Panc1 (cell line): ENCODE data around the gene CCL20. TPM values are rescaled to one million over a fixed set of nuclear protein-coding genes. Genes with fewer than 3 reads are reported as not detected.
"Not testable (repeated sequence)": the region's sequence is repeated elsewhere in the genome, so short reads cannot be mapped to it uniquely, and the experiment has no call there.

Experiments
- ATAC-seq: fragments of 200-7000 bp; cut with Tn5 transposase; 2 replicates; pipeline ENCODE4 v1.9.1; 2020; ENCODE audit warnings: mild to moderate bottlenecking, moderate library complexity
- BruUV-seq: library from RNA; stranded (reverse); fragments of 400-500 nt; replicated peaks from 2 replicates; lab custom pipeline; 2021; lab: Mats Ljungman, UMichigan
- CTCF ChIA-PET: fragments of 300-600 bp; sonication (Branson Sonifier 250); formaldehyde crosslinking; loops from one replicate; lab custom pipeline; 2022; ENCODE audit warnings: antibody characterized with exemption; lab: Charles Lee
- POLR2A ChIA-PET: fragments of 300-600 bp; sonication (Branson Sonifier 250); formaldehyde crosslinking; loops from one replicate; lab custom pipeline; 2022; ENCODE audit warnings: antibody characterized with exemption; lab: Charles Lee
- DNase-seq: peaks from one replicate; pipeline ENCODE4 v3.0.0-alpha.2; 2010; ENCODE audit warnings: low read depth, low spot score
- H3K27ac ChIP-seq: 2 replicates; pipeline ENCODE4 v1.5.1; 2011; ENCODE audit warnings: mild to moderate bottlenecking, low read length, inconsistent platforms
- H3K27me3 ChIP-seq: fragments of 200-500 bp; sonication (Bioruptor generic); 2 replicates; pipeline ENCODE4 v1.6.0; 2014; ENCODE audit warnings: low read length, inconsistent platforms; ENCODE audit not compliant: control insufficient read depth, insufficient read depth
- H3K36me3 ChIP-seq: fragments of 200-500 bp; sonication (Bioruptor generic); 2 replicates; pipeline ENCODE4 v1.5.1; 2014; ENCODE audit warnings: inconsistent platforms, mild to moderate bottlenecking, low read length, moderate library complexity; ENCODE audit not compliant: control insufficient read depth, insufficient read depth
- H3K4me1 ChIP-seq: 2 replicates; pipeline ENCODE4 v1.5.1; 2011; ENCODE audit warnings: inconsistent platforms, mild to moderate bottlenecking, low read length, moderate library complexity; ENCODE audit not compliant: control insufficient read depth, insufficient read depth
- H3K4me3 ChIP-seq, 2 experiments: 2 replicates each; pipeline ENCODE4 v1.5.1; 2011 to 2012; ENCODE audit warnings: low read depth in 2 of 2, low read length in 2 of 2, mild to moderate bottlenecking in 2 of 2, inconsistent platforms in 1 of 2, moderate library complexity in 1 of 2
- H3K9me3 ChIP-seq: fragments of 200-500 bp; sonication (Bioruptor generic); 2 replicates; pipeline ENCODE4 v1.5.1; 2014; ENCODE audit warnings: low read depth, mild to moderate bottlenecking, inconsistent platforms, low read length, moderate library complexity; ENCODE audit not compliant: control insufficient read depth, insufficient read depth
- POLR2AphosphoS5 ChIP-seq: IDR thresholded peaks from 2 replicates; pipeline ENCODE4 v1.6.1; 2012; ENCODE audit warnings: mild to moderate bottlenecking, low read depth, low read length, moderate library complexity
- SIN3A ChIP-seq: IDR thresholded peaks from 2 replicates; pipeline ENCODE4 v1.6.1; 2012; ENCODE audit warnings: low read depth, mild to moderate bottlenecking, low read length, moderate library complexity, borderline replicate concordance; ENCODE audit not compliant: insufficient read depth
- TCF7L2 ChIP-seq: IDR thresholded peaks from 2 replicates; pipeline ENCODE4 v1.6.1; 2011; ENCODE audit warnings: mild to moderate bottlenecking, low read depth, low read length, inconsistent platforms
- in situ Hi-C: cut with HindIII; loops from 2 replicates; pipeline ENCODE4 v1.10.0; 2016; ENCODE audit warnings: low sequenced_read_pairs, low pct_unique_long_range_greater_than_20kb
- intact Hi-C: fragments of 100-400 bp; cut with micrococcal nuclease; formaldehyde crosslinking; loops from one replicate; pipeline ENCODE4 v1.10.0; 2022; ENCODE audit not compliant: unreplicated experiment
- total RNA-seq: library from RNA; stranded (reverse); gene quantifications from one replicate; pipeline ENCODE4 v1.2.1, GENCODE V29; 2021; ENCODE audit not compliant: unreplicated experiment
- TF ChIP-seq, protein P1 (sequence below), 2 experiments: IDR thresholded peaks; 2 replicates each; pipeline ENCODE4 v1.6.1; 2011 to 2012; ENCODE audit warnings: low read depth in 2 of 2, control low read depth in 1 of 2, low read length in 1 of 2, mild to moderate bottlenecking in 1 of 2, moderate library complexity in 1 of 2; ENCODE audit not compliant: insufficient read depth in 1 of 2
- TF ChIP-seq, protein P2 (sequence below): fragments of 450-650 bp; IDR thresholded peaks from 2 replicates; pipeline ENCODE4 v1.5.1; 2017; ENCODE audit warnings: mild to moderate bottlenecking

The CCL20 gene
- total RNA-seq, 1 experiment from 2014 or later: not detected

DNA sequence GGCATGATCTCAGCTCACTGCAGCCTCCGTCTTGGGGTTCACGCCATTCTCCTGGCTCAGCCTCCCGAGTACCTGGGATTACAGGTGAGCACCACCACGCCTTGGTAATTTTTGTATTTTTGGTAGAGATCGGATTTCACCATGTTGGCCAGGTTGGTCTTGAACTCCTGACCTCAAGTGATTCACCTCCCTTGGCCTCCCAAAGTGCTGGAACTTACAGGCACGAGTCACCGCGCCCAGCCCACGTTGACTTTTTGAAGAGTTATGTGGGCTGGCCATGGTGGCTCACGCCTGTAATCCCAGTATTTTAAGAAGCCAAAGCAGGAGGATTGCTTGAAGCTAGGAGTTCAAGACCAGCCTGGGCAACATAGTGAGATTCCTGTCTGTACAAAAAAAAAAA is 20.8 kb downstream of the CCL20 start:
- H3K36me3 ChIP-seq: no peaks in the 10 kb centered on the region
- BruUV-seq: no TSS peak
- H3K27ac ChIP-seq: no peak overlapping the region
- no peaks in the 10 kb centered on the region for H3K27me3 ChIP-seq
- intact Hi-C loops (no loop called here), in situ Hi-C loops (no loop called here)
- H3K4me3 ChIP-seq: no peak overlapping the region
- ChIA-PET CTCF (no interaction called here), POLR2A (no interaction called here)
- H3K4me1 ChIP-seq: no peaks in the 10 kb centered on the region
- no peak for ATAC-seq
- no peak for DNase-seq
- no peaks in the 10 kb centered on the region for H3K9me3 ChIP-seq
- TF ChIP-seq, protein P1, sequence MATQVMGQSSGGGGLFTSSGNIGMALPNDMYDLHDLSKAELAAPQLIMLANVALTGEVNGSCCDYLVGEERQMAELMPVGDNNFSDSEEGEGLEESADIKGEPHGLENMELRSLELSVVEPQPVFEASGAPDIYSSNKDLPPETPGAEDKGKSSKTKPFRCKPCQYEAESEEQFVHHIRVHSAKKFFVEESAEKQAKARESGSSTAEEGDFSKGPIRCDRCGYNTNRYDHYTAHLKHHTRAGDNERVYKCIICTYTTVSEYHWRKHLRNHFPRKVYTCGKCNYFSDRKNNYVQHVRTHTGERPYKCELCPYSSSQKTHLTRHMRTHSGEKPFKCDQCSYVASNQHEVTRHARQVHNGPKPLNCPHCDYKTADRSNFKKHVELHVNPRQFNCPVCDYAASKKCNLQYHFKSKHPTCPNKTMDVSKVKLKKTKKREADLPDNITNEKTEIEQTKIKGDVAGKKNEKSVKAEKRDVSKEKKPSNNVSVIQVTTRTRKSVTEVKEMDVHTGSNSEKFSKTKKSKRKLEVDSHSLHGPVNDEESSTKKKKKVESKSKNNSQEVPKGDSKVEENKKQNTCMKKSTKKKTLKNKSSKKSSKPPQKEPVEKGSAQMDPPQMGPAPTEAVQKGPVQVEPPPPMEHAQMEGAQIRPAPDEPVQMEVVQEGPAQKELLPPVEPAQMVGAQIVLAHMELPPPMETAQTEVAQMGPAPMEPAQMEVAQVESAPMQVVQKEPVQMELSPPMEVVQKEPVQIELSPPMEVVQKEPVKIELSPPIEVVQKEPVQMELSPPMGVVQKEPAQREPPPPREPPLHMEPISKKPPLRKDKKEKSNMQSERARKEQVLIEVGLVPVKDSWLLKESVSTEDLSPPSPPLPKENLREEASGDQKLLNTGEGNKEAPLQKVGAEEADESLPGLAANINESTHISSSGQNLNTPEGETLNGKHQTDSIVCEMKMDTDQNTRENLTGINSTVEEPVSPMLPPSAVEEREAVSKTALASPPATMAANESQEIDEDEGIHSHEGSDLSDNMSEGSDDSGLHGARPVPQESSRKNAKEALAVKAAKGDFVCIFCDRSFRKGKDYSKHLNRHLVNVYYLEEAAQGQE (IDR thresholded peaks at IDR 0.05; ENCODE audit: insufficient read depth in 1 of 2, low read depth in 2 of 2, low read length in 1 of 2): no peak
- TF ChIP-seq SIN3A (no peak), TCF7L2 (no peak), POLR2AphosphoS5 (no peak)
- TF ChIP-seq, protein P2, sequence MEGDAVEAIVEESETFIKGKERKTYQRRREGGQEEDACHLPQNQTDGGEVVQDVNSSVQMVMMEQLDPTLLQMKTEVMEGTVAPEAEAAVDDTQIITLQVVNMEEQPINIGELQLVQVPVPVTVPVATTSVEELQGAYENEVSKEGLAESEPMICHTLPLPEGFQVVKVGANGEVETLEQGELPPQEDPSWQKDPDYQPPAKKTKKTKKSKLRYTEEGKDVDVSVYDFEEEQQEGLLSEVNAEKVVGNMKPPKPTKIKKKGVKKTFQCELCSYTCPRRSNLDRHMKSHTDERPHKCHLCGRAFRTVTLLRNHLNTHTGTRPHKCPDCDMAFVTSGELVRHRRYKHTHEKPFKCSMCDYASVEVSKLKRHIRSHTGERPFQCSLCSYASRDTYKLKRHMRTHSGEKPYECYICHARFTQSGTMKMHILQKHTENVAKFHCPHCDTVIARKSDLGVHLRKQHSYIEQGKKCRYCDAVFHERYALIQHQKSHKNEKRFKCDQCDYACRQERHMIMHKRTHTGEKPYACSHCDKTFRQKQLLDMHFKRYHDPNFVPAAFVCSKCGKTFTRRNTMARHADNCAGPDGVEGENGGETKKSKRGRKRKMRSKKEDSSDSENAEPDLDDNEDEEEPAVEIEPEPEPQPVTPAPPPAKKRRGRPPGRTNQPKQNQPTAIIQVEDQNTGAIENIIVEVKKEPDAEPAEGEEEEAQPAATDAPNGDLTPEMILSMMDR: no peak

DNA sequence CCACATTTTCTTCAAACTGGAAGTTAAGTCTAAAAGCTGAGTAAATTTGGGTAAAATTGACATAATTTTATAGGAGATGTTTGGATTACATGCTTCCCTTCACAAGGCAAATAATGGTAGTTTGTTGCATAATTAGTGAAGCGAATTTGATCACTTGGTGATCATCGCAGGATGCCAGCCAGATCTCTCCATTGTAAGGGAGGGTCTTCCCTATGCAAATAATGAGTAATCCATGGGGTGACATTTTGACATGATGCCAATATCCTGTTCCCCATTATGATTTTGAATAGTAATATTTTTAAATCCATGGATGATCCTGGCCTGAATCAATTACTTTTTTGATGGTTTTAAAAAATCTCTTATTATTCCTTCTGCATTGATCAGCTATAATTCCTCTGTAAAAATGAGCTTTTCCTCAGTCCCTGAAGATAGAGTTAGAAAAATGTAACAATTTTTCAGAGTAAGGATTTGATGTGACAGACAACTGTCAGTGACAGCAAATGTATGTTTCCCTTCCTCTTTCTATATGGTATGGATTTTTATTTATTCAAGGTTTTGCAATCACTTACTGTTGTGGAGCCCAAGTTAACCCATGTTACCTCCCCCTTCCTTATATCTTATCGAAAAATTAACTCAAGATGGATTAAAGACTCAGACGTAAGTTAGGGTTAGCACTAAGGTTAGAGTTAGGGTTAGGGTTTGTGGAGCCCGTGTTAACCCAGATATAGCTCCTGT is 21.4 kb downstream of the CCL20 start:
- Histone ChIP-seq H3K9me3 (no peaks in the 10 kb centered on the region), H3K27ac (no peak overlapping the region), H3K4me1 (no peaks in the 10 kb centered on the region), H3K4me3 (no peak overlapping the region), H3K36me3 (no peaks in the 10 kb centered on the region), H3K27me3 (no peaks in the 10 kb centered on the region)
- ChIA-PET POLR2A (no interaction called here), CTCF (no interaction called here)
- BruUV-seq: no TSS peak
- TF ChIP-seq POLR2AphosphoS5: no peak
- TF ChIP-seq TCF7L2: no peak
- TF ChIP-seq, protein P1 (IDR thresholded peaks at IDR 0.05; ENCODE audit: insufficient read depth in 1 of 2, low read depth in 2 of 2, low read length in 1 of 2): no peak
- TF ChIP-seq, protein P2: no peak
- no peak for TF ChIP-seq SIN3A
- ATAC-seq (no peak), DNase-seq (no peak)
- intact Hi-C loops: no loop called here
- in situ Hi-C loops: no loop called here

DNA sequence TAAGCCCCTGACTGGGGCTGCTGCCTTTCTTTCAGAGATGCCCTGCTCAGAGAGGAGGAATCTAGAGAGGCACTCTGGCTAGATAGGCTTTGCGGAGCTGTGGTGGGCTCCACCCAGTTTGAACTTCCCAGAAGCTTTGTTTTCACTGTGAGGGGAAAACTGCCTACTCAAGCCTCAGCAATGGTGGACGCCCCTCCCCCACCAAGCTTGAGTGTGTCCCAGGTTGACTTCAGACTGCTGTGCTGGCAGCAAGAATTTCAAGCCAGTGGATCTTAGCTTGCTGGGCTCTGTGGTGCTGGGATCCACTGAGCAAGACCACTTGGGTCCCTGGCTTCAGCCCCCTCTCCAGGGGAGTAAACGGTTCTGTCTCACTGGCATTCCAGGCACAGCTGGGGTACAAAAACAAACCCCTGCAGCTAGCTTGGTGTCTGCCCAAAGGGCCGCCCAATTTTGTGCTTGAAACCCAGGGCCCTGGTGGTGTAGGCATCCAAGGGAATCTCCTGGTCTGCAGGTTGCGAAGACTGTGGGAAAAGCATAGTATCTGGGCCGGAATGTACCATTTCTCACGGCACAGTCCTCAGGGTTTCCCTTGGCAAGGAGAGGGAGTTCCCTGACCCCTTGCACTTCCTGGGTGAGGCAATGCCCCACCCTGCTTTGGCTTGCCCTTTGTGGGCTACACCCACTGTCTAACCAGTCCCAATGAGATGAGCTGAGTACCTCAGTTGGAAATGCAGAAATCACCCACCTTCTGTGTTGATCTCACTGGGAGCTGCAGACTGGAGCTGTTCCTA is 25.9 kb downstream of the CCL20 start:
- H3K36me3 ChIP-seq, in situ Hi-C loops, H3K27me3 ChIP-seq, CTCF ChIA-PET, H3K27ac ChIP-seq, H3K4me3 ChIP-seq, DNase-seq, H3K9me3 ChIP-seq, ATAC-seq, BruUV-seq, intact Hi-C loops, H3K4me1 ChIP-seq: not testable (repeated sequence)
- POLR2A ChIA-PET: interaction anchor here (0.6 kb wide), 1 partner anchor 70 kb away, joined by 3 read pairs; no protein-coding TSS in a partner anchor
